Right kidney (tissue), 1 donor: Measurements from ENCODE around the gene CELA2B.
"Not testable (repeated sequence)": the region's sequence is repeated elsewhere in the genome, so short reads cannot be mapped to it uniquely, and the experiment has no call there.

Experiments
- DNase-seq: peaks from one replicate; pipeline ENCODE4 v3.0.0-alpha.2; 2016

Gene CELA2B

GRCh38 chr1:15445390-15446122 lies 30.3 kb upstream of the CELA2B start:
- DNase-seq, result no peak

- DNase-seq, result no peak
These were observed 29.7 kb upstream of the CELA2B start for GRCh38 chr1:15446212-15446611.

DNA sequence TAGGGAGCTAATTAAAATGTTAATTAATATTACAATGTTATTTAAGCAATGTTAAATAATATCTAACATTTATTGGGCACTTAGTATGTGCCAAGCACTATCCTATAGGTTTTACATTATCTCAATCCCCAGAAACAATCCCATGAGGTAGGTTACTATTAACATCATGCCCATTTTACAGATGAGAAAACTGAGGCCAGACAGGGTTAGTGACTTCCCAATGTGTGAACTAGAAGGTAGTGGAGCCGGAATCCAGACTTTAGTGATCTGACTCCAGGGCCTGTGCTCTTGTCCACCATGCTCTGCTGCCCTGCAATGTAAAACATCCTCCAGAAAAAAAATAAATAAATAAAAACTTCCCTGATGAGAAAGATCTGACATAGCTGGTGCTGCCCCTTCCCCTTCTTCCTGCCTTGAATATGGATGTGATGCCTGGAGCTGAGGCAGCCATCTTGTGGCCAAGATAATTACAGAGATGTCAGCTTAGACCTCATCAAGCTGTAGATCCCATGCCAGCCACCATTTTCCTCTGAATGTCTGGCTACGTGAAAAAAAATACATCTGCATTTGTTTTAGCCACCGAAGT lies 26.9 kb upstream of the CELA2B start:
- DNase-seq, result no peak

DNA sequence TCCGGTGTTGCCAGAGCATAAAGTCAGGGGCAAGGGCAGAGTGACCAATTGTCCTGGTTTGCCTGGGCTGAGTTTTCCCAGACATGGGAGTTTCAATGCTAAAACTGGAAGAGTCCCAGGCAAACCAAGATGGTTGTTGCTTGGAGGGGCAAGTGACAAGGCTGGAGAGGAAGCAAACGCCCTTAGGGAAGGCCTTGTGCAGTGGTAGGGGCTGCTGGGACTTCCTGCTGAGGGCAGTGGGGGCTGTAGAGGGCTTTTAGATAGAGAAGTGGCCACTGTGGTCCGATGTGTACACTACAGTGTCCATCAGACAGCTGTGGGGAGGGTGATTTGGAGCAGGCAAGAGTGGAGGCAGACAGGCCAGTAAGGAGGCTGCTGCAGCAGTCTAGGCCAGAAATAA lies 26.3 kb upstream of the CELA2B start:
- DNase-seq, result no peak

- no peak for DNase-seq
These were observed 24.7 kb upstream of the CELA2B start for GRCh38 chr1:15451014-15451722.

DNA sequence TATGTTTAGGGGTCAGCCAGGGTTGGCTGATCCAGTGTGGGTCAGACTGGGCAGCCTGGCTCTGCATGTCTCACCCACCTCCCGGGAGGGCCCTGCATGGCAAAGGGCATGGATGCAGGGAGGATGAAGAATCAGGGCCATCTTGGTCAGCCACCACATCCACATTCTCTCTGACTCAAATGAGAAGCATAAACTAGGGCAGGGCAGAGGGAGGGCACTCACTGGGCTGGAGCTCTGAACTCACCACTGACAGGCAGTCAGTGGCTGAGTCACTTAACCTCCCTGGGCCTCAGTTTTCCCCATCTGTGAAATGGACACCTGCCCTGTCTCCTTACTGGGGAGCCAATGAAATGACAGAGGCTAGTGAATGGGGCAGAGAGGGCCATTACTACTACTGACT lies 23.7 kb upstream of the CELA2B start:
- no peak for DNase-seq

DNA sequence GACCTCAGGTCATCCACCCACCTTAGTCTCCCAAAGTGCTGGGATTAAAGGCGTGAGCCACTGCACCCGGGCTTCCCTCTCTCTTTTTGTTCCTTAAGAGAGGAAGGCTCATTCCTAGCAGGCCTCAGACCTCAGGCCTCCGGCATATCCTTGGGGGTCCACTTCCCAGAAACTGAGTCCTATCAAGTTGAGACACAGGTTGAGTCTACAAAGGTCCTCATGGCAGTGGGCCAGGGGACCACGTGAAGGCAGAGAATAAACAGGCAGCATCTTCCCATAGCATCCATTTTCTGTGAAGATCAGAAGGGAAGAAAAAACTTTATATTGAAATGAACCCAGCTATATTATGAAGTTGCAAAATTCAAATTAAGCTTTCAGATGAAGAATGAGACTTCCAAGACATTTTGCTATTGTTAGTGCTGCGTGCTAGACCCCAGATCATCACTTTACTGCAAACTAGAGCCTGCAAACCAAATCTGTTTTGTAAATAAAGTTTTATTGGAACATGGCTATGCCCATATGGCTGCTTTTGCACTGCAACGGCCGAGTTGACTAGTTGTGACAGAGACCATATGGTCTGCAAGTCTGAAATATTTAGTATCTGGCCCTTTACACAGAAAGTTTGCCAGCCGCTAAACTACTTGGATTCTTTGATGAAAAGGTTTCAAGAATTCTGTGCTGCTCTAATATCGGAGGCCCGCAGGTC lies 22.9 kb upstream of the CELA2B start:
- no peak for DNase-seq

- no peak for DNase-seq
These were observed 22.2 kb upstream of the CELA2B start for GRCh38 chr1:15453734-15454133.

- no peak for DNase-seq
These were observed 21.6 kb upstream of the CELA2B start for GRCh38 chr1:15454256-15454655.

- no peak for DNase-seq
These were observed 20.4 kb upstream of the CELA2B start for GRCh38 chr1:15455522-15455921.

DNA sequence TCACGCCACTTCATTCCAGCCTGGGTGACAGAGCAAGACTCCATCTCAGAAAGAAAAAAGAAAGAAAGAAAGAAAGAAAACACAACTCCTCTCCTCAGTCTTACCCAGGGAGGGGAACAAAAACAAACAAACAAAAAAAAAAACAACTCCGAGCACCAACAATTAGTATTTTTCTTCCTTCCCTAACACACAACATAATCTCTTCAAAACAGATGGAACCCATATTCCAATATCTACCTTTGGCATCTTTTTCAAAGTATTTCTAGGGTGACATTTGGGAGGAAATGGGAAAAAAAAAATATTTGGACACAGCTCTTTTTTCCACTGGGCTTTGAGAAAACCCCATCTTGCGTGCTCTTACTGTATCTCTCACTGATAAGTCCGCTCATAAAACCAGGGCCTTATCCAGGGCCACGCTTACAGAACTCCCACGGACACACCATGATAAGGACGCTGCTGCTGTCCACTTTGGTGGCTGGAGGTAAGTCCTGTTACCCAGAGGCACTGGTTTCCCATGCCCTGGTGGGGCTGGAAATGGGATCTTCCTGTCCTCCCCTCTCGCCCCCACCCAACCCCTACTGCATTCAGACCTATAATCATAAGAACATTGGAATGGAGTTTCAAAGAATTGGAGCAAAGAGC lies 19.5 kb upstream of the CELA2B start, which contains the start of gene CELA2A:
Gene CELA2A, plus strand, starts transcription at position 420 of the 642 bp plus-strand sequence. Its CDS starts 22 bp downstream, at position 442.
- no peak for DNase-seq

GRCh38 chr1:15457585-15457984 lies 18.3 kb upstream of the CELA2B start:
- DNase-seq, result no peak

GRCh38 chr1:15458388-15458787 lies 17.5 kb upstream of the CELA2B start:
- DNase-seq, result not testable (repeated sequence)

DNA sequence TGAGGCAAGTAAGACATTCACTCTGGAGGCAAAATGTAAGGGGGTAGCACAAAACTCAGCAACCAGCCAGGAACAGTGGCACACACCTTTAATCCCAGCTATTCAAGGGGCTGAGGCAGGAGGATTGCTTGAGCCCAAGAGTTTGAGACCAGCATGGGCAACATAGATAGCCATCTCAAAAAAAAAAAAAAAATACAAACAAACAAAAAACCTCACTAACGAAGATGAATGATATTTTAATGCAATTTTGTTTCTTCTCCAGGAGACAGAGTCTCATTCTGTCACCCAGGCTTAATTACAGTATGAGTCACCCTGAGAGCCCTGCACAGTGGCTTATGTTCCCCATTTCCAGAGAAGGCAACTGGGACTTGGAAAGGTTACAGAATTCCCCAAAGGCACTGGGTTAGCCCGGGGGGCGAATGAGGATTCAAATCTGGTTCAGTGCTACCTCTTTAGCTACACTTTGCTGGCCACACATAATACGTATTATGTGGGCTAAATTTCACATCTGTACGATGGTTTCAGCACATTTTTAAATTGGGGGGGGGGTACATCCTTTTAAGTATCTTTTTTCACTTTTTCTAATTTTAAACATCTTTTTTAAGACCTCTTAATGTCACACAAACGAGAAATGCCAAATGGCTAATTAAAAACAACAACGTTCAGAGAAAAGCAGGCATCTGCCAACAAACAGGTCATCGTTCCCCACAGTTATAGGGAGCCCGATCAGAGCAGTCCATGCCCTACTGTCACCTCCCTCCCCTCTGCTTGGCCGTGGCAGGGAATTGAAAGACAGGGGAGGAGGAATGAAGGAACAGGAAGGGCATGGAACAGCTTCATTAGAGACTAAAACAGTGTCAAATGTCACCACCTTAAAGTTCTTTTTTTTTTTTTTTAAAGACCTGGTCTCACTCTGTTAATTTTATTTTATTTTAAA lies 15.9 kb upstream of the CELA2B start:
- DNase-seq, result no peak

DNA sequence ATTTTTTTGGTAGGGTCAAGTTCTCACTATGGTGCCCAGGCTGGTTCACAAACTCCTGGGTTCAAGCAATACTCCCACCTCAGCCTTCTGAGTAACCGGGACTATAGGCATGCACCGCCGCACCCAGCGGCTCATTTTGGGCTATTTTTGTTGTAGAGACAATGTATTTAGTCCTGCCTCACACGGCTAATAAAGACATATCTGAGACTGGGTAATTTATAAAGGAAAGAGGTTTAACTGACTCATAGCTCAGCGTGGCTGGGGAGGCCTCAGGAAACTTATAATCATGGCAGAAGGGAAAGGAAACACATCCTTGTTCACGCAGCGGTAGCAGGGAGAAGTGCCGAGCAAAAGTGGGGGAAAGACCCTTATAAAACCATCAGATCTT lies 15.2 kb upstream of the CELA2B start:
- no peak for DNase-seq

GRCh38 chr1:15463064-15463800 lies 12.7 kb upstream of the CELA2B start:
- DNase-seq, result peak; percentile 32

DNA sequence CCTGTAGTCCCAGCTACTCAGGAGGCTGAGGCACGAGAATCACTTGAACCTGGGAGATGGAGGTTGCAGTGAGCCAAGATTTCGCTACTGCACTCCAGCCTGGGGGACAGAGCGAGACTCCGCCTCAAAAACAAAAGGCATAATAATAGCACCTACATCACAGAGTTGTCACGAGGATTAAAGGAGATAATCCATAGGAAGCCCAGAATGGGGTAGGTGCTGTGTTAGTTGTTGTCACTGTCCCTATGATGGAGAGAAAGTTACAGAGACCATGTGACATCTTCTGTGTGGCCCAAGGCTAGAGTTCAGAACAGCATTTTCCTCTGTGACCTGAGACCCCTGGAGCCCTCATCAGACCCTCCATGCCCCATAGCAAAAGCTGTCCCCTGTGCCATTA lies 12.0 kb upstream of the CELA2B start:
- not testable (repeated sequence) for DNase-seq

- DNase-seq, result no peak
These were observed 10.2 kb upstream of the CELA2B start for GRCh38 chr1:15465674-15466073.

- DNase-seq, result not testable (repeated sequence)
These were observed 8.8 kb upstream of the CELA2B start for GRCh38 chr1:15466955-15467625.

DNA sequence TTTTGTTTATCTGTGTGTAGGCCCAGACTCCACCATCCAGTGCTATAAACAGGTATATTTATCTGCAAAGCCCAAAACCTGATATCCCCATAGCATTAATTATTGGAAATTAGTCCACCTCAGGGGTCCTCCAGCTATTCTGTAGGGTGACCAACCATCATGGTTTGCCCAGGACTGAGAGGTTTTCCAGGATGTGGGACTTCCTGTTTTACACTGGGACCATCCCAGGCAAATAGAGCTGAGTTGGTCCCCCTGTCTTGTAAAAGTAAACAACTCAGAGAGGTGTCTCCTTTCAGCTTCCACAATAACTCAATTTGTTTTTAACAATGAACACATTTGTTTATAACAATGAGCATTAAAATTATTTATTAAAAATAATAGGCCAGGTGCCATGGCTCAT lies 7.8 kb upstream of the CELA2B start:
- no peak for DNase-seq
